Osteoblast (primary cell): ENCODE measurements around the gene IL24. TPM values are rescaled to one million over a fixed set of nuclear protein-coding genes. Genes with fewer than 3 reads are reported as not detected.

ENCODE experiments used
- DNase-seq: peaks from one replicate; pipeline ENCODE4 v3.0.0; 2011; ENCODE audit warnings: low spot score, mixed read lengths; ENCODE audit not compliant: insufficient read length; ENCODE audit errors: missing footprints
- H2AFZ ChIP-seq: 2 replicates; pipeline ENCODE4 v1.6.0; 2011; ENCODE audit warnings: mild to moderate bottlenecking, low read length
- H3K27ac ChIP-seq: 2 replicates; pipeline ENCODE4 v1.5.1; 2011; ENCODE audit warnings: mild to moderate bottlenecking, low read depth, low read length, moderate library complexity
- H3K27me3 ChIP-seq: 2 replicates; pipeline ENCODE4 v1.6.0; 2012; ENCODE audit warnings: mild to moderate bottlenecking, control low read depth, inconsistent platforms, low read length, moderate library complexity; ENCODE audit not compliant: insufficient read depth
- H3K36me3 ChIP-seq: 2 replicates; pipeline ENCODE4 v1.5.1; 2011; ENCODE audit warnings: mild to moderate bottlenecking, low read length, control low read depth, moderate library complexity; ENCODE audit not compliant: insufficient read depth
- H3K4me1 ChIP-seq: 2 replicates; pipeline ENCODE4 v1.5.1; 2011; ENCODE audit warnings: mild to moderate bottlenecking, low read length, control low read depth, moderate library complexity; ENCODE audit not compliant: insufficient read depth
- H3K4me2 ChIP-seq: 2 replicates; pipeline ENCODE4 v1.6.0; 2011; ENCODE audit warnings: mild to moderate bottlenecking, low read length; ENCODE audit not compliant: insufficient read depth
- H3K4me3 ChIP-seq: fragments of 200-600 bp; sonication (generic); 3 replicates; pipeline ENCODE4 v1.5.1; 2012; ENCODE audit warnings: mild to moderate bottlenecking, low read length, inconsistent platforms; ENCODE audit not compliant: insufficient read depth
- H3K79me2 ChIP-seq: 2 replicates; pipeline ENCODE4 v1.6.0; 2012; ENCODE audit warnings: mild to moderate bottlenecking, low read length, control low read depth, inconsistent platforms; ENCODE audit not compliant: insufficient read depth
- H3K9me3 ChIP-seq: 2 replicates; pipeline ENCODE4 v1.5.1; 2011; ENCODE audit warnings: low read depth, low read length, control low read depth
- H4K20me1 ChIP-seq: 2 replicates; pipeline ENCODE4 v1.6.0; 2012; ENCODE audit warnings: mild to moderate bottlenecking, low read length, control low read depth; ENCODE audit not compliant: insufficient read depth
- total RNA-seq: library from RNA; depleted of rRNA; stranded (reverse); fragments of >200 nt; gene quantifications from 2 replicates; pipeline ENCODE4 v1.2.3, GENCODE V29; 2012
- TF ChIP-seq, protein P1 (sequence below): IDR thresholded peaks from 2 replicates; pipeline ENCODE4 v1.5.1; 2011; ENCODE audit warnings: mild to moderate bottlenecking, low read depth, low read length, moderate library complexity; ENCODE audit errors: extremely low read depth

Gene IL24
- total RNA-seq, 1 donor: not detected

DNA sequence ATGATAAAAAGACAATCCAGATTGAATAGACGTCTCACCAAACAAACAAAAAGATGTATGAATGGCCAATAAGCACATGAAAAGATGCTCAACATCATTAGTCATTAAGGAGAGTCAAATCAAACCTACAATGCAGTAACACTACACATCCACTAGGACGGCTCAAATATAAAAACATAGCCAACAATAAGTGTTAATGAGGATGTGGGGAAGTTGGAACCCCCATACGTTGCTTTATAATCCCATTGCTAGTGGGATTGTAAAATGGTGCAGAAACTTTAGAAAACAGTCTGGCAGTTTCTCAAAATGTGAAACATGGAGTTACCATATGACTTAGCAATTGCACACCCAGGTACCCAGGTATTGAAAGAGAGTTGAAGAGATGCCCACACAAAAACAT lies 14.7 kb upstream of the IL24 start:
- Histone ChIP-seq H3K36me3 (no peaks in the 10 kb centered on the region), H3K79me2 (no peaks in the 10 kb centered on the region), H2AFZ (no peak overlapping the region), H3K9me3 (peaks cover 5% of the 10 kb centered on the region), H3K4me1 (no peaks in the 10 kb centered on the region), H3K27me3 (no peaks in the 10 kb centered on the region), H3K27ac (no peak overlapping the region), H3K4me2 (no peak overlapping the region), H3K4me3 (no peak overlapping the region), H4K20me1 (no peaks in the 10 kb centered on the region)
- TF ChIP-seq, protein P1, sequence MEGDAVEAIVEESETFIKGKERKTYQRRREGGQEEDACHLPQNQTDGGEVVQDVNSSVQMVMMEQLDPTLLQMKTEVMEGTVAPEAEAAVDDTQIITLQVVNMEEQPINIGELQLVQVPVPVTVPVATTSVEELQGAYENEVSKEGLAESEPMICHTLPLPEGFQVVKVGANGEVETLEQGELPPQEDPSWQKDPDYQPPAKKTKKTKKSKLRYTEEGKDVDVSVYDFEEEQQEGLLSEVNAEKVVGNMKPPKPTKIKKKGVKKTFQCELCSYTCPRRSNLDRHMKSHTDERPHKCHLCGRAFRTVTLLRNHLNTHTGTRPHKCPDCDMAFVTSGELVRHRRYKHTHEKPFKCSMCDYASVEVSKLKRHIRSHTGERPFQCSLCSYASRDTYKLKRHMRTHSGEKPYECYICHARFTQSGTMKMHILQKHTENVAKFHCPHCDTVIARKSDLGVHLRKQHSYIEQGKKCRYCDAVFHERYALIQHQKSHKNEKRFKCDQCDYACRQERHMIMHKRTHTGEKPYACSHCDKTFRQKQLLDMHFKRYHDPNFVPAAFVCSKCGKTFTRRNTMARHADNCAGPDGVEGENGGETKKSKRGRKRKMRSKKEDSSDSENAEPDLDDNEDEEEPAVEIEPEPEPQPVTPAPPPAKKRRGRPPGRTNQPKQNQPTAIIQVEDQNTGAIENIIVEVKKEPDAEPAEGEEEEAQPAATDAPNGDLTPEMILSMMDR: peak; percentile 20
- DNase-seq: no peak

DNA sequence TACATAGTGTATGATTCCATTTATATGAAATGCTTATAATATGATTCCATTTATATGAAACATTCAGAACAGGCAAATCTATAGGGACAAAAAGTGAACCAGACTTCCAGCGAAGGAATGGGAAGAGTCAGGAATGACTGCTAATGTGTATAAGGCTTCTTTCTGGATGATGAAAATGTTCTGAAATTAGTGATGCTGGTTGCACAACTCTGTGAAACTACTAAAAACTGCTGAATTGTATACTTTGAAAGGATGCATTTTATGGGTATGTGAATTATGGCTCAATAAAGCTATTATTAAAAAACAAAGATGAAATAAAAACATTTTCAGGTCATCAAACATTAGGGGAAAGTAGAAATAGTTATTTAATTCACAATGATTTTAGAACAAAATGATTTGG lies 14.1 kb upstream of the IL24 start:
- H3K4me1 ChIP-seq: no peaks in the 10 kb centered on the region
- H3K79me2 ChIP-seq: no peaks in the 10 kb centered on the region
- no peak overlapping the region for H3K4me3 ChIP-seq
- TF ChIP-seq, protein P1: no peak
- peaks cover 4% of the 10 kb centered on the region for H3K9me3 ChIP-seq
- H2AFZ ChIP-seq: no peak overlapping the region
- H3K27ac ChIP-seq: no peak overlapping the region
- H3K27me3 ChIP-seq: no peaks in the 10 kb centered on the region
- H3K36me3 ChIP-seq: no peaks in the 10 kb centered on the region
- H4K20me1 ChIP-seq: no peaks in the 10 kb centered on the region
- no peak for DNase-seq
- no peak overlapping the region for H3K4me2 ChIP-seq

DNA sequence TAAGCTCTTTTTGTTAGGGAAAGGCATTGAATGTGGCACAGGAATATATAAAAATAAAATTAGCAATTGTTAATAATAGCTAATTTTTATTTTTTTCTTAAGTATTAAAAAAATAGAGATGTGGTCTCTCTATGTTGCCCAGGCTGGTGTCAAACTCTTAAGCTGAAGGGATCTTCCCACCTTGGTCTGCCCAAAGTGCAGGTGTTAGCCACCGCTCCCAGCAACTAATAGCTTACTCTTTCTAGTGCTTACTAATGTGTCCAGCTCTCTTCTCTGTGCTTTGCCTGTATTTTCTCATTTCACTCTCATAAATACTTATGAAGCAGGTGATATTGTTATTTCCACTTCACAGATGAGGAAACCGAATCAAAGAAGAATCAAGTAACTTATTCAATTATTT lies 13.4 kb upstream of the IL24 start:
- DNase-seq: no peak
- Histone ChIP-seq H3K79me2 (no peaks in the 10 kb centered on the region), H3K4me3 (no peak overlapping the region), H3K27ac (no peak overlapping the region), H3K36me3 (no peaks in the 10 kb centered on the region), H2AFZ (no peak overlapping the region), H3K4me2 (no peak overlapping the region), H3K9me3 (no peaks in the 10 kb centered on the region), H3K27me3 (no peaks in the 10 kb centered on the region), H3K4me1 (no peaks in the 10 kb centered on the region), H4K20me1 (no peaks in the 10 kb centered on the region)
- TF ChIP-seq, protein P1: no peak

DNA sequence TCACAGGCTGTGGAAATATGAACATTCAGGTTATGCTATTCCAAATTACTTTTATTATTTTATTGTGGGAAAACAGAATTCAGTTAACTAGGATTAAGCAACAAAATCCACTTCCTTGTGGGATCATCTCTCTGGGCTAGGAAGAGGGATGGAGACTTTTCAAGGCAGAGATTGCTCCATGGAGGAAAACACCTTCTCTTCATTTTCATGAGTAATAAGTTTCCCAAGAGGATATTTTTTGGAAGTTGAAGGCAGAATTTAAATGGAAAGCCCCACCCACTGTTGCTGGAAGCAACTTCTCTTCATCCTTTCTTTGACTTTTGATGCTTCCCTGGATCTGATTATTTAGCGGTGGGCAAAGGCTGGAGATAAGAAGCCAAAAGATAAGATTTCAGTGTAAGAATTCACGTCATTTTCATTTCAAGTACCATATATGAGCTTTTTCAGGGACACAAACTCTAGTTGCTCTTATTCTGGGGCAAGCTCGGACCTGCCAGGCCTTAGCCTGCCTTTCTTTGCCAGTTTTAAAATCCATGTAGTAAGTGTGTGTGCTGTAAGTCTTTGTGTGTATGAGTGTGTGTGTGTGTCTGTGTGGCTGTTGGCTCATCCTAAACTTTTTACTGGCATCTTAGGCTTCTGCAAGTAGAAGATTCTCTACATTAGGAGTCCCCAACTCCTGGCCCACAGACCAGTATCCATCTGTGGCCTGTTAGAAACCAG lies 11.7 kb upstream of the IL24 start:
- Histone ChIP-seq H3K36me3 (no peaks in the 10 kb centered on the region), H3K4me1 (peaks cover 9% of the 10 kb centered on the region), H3K4me3 (no peak overlapping the region), H3K27me3 (no peaks in the 10 kb centered on the region), H4K20me1 (no peaks in the 10 kb centered on the region), H3K4me2 (no peak overlapping the region), H2AFZ (no peak overlapping the region), H3K9me3 (no peaks in the 10 kb centered on the region), H3K27ac (no peak overlapping the region), H3K79me2 (no peaks in the 10 kb centered on the region)
- TF ChIP-seq, protein P1: no peak
- no peak for DNase-seq
